LNCaP clone FGC (cell line): ENCODE data around the gene NKX1-1.
"Not testable (repeated sequence)": the region's sequence is repeated elsewhere in the genome, so short reads cannot be mapped to it uniquely, and the experiment has no call there.

Experiments
- DNase-seq: peaks from one replicate; pipeline ENCODE4 v3.0.0-alpha.2; 2011; ENCODE audit warnings: low read depth
- H3K4me3 ChIP-seq: 2 replicates; pipeline ENCODE4 v1.5.1; 2011; ENCODE audit warnings: mild to moderate bottlenecking, low read depth, low read length, control low read depth
- CTCF ChIP-seq: IDR thresholded peaks from 2 replicates; pipeline ENCODE4 v1.5.1; 2012; ENCODE audit warnings: mild to moderate bottlenecking; ENCODE audit not compliant: control insufficient read depth, insufficient read depth; ENCODE audit errors: extremely low read depth

The NKX1-1 gene

GRCh38 chr4:1398681-1399507 is 7.3 kb downstream of the NKX1-1 start:
- no peak overlapping the region for H3K4me3 ChIP-seq
- no peak for TF ChIP-seq CTCF
- DNase-seq: no peak

DNA sequence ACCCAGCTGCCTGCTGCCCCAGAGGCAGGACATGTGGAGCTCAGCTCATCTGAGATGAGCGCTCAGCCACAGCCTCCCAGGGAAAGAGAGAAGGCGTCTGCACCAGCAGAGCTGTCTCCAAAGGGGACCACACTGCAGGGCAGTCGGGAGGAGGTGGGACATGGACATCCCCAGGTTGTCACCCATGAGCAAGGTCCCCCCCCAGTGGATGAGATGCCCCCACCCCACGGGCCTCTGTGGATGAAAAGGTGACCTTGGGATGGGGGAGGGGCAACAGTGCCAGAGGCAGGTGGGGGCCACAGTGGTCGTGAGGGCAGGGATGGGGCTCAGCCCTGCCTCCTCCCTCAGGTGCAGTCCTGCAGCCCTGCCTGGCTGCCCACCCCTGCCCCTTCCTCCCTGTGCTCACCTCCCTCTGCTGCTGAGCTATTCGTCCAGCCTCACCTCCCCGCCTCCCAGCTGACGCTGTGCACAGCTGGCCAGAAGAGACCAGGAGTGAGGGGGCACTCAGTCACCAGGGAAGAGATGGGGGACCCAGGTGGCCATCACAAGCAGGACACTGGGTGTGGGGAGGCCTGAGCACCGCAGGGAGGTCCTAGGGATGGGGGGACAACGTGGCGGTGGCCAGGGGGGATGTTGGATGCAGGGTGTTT is 9.3 kb downstream of the NKX1-1 start:
- no peak for TF ChIP-seq CTCF
- H3K4me3 ChIP-seq: no peak overlapping the region
- DNase-seq: no peak

GRCh38 chr4:1395941-1396805 is 10.1 kb downstream of the NKX1-1 start:
- TF ChIP-seq CTCF: no peak
- DNase-seq: no peak
- no peak overlapping the region for H3K4me3 ChIP-seq

DNA sequence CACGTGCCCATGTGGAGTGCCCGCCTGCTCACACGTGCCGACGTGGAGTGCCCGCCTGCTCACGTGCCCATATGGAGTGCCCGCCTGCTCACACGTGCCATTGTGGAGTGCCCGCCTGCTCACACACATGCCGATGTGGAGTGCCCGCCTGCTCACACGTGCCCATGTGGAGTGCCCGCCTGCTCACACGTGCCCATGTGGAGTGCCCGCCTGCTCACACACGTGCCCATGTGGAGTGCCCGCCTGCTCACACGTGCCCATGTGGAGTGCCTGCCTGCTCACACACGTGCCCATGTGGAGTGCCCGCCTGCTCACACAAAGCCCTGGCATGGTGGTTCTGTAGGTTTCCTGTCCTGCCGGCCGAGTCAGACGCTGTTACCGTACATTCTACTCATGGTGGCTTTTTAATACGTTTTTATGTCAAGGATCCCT is 10.8 kb downstream of the NKX1-1 start:
- DNase-seq, H3K4me3 ChIP-seq: not testable (repeated sequence)

- not testable (repeated sequence) for H3K4me3 ChIP-seq, DNase-seq
Measured at GRCh38 chr4:1394554-1395388, 11.5 kb downstream of the NKX1-1 start.

GRCh38 chr4:1393866-1394265 is 12.4 kb downstream of the NKX1-1 start:
- no peak for TF ChIP-seq CTCF
- H3K4me3 ChIP-seq: no peak overlapping the region
- DNase-seq: no peak

GRCh38 chr4:1393363-1393762 is 12.9 kb downstream of the NKX1-1 start:
- not testable (repeated sequence) for DNase-seq, H3K4me3 ChIP-seq
